ENCODE measurements around the gene KCNIP2. TPM values are rescaled to one million over a fixed set of nuclear protein-coding genes. Genes with fewer than 3 reads are reported as not detected.

The KCNIP2 gene
- total and polyA plus RNA-seq, 2 of the 13 experiments (the other 11 are each of a cell fraction or from before 2014, with no cell fraction given) = 0.42 to 0.70 TPM

DNA sequence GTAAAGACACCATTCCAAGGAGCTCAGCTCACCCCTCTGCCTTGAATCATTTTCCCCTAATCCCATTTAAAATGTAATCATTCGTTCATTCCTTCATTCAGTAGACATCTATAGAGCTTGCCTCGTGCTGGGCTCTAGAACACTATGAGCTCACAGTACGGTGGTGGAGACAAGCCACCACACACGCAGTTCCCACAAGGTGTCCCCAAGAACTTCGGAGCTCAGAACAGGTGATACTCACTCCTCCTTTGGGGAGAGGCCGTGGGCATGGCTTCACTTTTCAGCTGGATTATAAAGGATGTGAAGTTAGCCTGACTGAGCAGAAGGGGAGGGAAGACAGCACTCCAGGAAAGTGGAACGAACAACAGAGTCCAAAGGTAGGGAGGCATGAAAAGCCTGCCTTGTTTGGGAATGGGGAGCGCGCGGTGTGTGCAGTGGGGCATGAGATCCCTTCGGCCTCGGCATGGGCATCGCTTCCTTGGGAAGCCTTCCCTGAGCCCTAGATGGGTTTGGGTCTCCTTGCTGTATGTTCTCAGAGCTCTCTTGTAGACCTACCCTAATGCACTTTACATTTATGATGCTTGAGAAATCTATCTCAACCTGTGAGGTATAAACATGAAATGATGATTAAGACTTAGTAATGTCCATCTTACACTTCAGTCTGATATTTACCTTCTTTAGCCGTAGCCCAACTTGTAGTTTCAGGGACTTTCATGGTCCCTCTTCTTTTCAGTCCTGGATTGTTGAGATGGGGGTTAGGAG, 24.5 kb downstream of the KCNIP2 start (continued):
- TF ChIP-seq KLF16 (CRISPR knock-in tag; IDR thresholded peaks at IDR 0.05) (peak in 1 of 2 experiments; percentile 23; a peak in 1 of 4 replicates), BCL6 (CRISPR knock-in tag; IDR thresholded peaks at IDR 0.05) (peak; percentile 75), CENPT (CRISPR knock-in tag; IDR thresholded peaks at IDR 0.05; ENCODE audit: low read depth) (0 out of 2 replicates have a peak, but pooled peaks have one; percentile 17), ZNF335 (CRISPR knock-in tag; IDR thresholded peaks at IDR 0.05) (0 out of 2 replicates have a peak, but pooled peaks have one; percentile 20), ZNF331 (CRISPR knock-in tag; IDR thresholded peaks at IDR 0.05) (peak; percentile 42; the same call in 1 of the 2 replicates), CC2D1A (CRISPR knock-in tag; IDR thresholded peaks at IDR 0.05) (no peak), NR2F6 (IDR thresholded peaks at IDR 0.05) (no peak), NR2F6 (CRISPR knock-in tag; IDR thresholded peaks at IDR 0.05) (no peak), SMARCC2 (IDR thresholded peaks at IDR 0.05) (no peak), RARA (CRISPR knock-in tag; IDR thresholded peaks at IDR 0.05) (peak; percentile 2; the same call in 1 of the 2 replicates), ZNF616 (CRISPR knock-in tag; IDR thresholded peaks at IDR 0.05; ENCODE audit: low read depth) (no peak), HNF4G (IDR thresholded peaks at IDR 0.05; ENCODE audit: borderline replicate concordance, low read depth, low read length) (peak; percentile 46), HNF4G (CRISPR knock-in tag; IDR thresholded peaks at IDR 0.05; ENCODE audit: borderline replicate concordance, low read depth) (no peak), ARNT2 (CRISPR knock-in tag; IDR thresholded peaks at IDR 0.05; ENCODE audit: low read depth) (peak; percentile 66; the same call in 1 of the 2 replicates), NFATC3 (CRISPR knock-in tag; IDR thresholded peaks at IDR 0.05) (peak; percentile 53; the same call in 1 of the 2 replicates), ZBTB10 (CRISPR knock-in tag; IDR thresholded peaks at IDR 0.05; ENCODE audit: borderline replicate concordance) (no peak), U2AF1 (optimal IDR thresholded peaks at IDR 0.05; ENCODE audit: low read depth, low read length) (peak; percentile 64), POLR2AphosphoS5 (IDR thresholded peaks at IDR 0.05; ENCODE audit: low read depth, low read length) (0 out of 2 replicates have a peak, but pooled peaks have one; percentile 20), POLR2G (IDR thresholded peaks at IDR 0.05; ENCODE audit: low read depth, low read length) (peak; percentile 74), ZBTB3 (CRISPR knock-in tag; IDR thresholded peaks at IDR 0.05; ENCODE audit: borderline replicate concordance, low read depth) (no peak), STAT6 (CRISPR knock-in tag; IDR thresholded peaks at IDR 0.05; ENCODE audit: borderline replicate concordance) (0 out of 2 replicates have a peak, but pooled peaks have one; percentile 11), ZNF614 (CRISPR knock-in tag; IDR thresholded peaks at IDR 0.05; ENCODE audit: borderline replicate concordance) (peak; percentile 1; the same call in 1 of the 2 replicates)
- TF ChIP-seq, protein P1, sequence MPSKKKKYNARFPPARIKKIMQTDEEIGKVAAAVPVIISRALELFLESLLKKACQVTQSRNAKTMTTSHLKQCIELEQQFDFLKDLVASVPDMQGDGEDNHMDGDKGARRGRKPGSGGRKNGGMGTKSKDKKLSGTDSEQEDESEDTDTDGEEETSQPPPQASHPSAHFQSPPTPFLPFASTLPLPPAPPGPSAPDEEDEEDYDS (CRISPR knock-in tag; IDR thresholded peaks at IDR 0.05) = peak; percentile 26; the same call in 1 of the 2 replicates
- TF ChIP-seq, protein P2, sequence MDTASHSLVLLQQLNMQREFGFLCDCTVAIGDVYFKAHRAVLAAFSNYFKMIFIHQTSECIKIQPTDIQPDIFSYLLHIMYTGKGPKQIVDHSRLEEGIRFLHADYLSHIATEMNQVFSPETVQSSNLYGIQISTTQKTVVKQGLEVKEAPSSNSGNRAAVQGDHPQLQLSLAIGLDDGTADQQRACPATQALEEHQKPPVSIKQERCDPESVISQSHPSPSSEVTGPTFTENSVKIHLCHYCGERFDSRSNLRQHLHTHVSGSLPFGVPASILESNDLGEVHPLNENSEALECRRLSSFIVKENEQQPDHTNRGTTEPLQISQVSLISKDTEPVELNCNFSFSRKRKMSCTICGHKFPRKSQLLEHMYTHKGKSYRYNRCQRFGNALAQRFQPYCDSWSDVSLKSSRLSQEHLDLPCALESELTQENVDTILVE (CRISPR knock-in tag; IDR thresholded peaks at IDR 0.05) = no peak
